ENCODE results near the gene SCAI. TPM values are rescaled to one million over a fixed set of nuclear protein-coding genes. Genes with fewer than 3 reads are reported as not detected.
"Not testable (repeated sequence)": the region's sequence is repeated elsewhere in the genome, so short reads cannot be mapped to it uniquely, and the experiment has no call there.

The SCAI gene
- polyA plus RNA-seq, 1 donor = 6.9 TPM

DNA sequence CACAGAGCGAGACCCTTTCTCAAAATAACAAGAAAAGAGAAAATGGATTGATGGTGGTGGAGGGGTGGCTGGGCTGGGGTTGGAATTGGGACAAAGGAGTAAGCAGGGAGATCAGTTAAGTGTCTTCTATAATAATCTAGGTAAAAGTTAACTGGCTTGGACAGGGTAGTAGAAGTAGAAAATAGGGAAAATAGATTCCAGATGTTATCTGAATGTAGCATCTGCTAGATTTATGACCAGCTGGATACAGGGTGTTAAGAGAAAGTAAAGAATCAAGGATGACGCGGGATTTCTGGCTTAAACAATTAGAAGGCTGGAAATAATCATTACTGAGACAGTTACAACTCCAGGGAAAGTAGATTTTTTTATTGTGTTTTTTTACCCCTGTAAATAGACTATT, 33.3 kb upstream of the SCAI start:
- no peak overlapping the region for H3K27ac ChIP-seq (ENCODE audit: low read length)
- H3K4me3 ChIP-seq (ENCODE audit: low read length) = no peak overlapping the region
- H3K36me3 ChIP-seq (ENCODE audit: control insufficient read depth, insufficient read depth, low read length) = peaks cover 4% of the 10 kb centered on the region
- H3K27me3 ChIP-seq (ENCODE audit: control insufficient read depth, insufficient read depth, low read length) = no peaks in the 10 kb centered on the region
- no peaks in the 10 kb centered on the region for H3K4me1 ChIP-seq (ENCODE audit: control insufficient read depth, insufficient read depth, low read length)
- no CpG with 5 or more reads among the region's 3 CpGs for WGBS (ENCODE audit: insufficient coverage, low lambda C conversion rate)
- no peak for DNase-seq
- H3K9me3 ChIP-seq (ENCODE audit: control insufficient read depth, low read depth, low read length) = no peaks in the 10 kb centered on the region

DNA sequence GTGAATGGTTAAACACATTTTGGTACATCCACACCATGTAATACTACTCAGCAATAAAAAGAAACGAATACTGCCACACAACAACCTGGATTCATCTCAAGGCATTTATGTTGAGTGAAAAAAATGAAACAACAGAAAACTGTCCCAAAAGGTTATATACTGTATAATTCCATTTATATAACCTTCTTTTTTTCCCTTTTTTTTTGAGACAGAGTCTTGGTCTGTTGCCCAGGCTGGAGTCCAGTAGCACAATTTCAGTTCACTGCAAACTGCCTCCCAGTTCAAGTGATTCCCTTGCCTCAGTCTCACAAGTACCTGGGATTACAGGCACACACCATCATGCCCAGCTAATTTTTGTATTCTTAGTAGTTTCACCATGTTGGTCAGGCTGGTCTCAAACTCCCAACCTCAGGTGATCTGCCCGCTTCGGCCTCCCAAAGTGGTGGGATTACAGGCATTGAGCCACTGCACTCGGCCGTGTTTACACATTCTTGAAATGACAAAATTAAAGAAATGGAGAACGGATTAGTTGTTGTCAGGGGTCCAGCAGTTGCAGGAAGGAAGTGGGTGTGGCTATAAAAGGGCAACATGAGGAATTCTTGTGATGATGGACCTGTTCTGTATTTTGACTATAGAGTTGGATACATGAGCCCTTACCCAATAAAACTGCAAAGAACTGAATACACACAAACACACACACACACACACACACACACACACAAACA, 28.9 kb upstream of the SCAI start:
- H3K4me3 ChIP-seq (ENCODE audit: low read length) = no peak overlapping the region
- DNase-seq = no peak
- no peaks in the 10 kb centered on the region for H3K9me3 ChIP-seq (ENCODE audit: control insufficient read depth, low read depth, low read length)
- no peaks in the 10 kb centered on the region for H3K4me1 ChIP-seq (ENCODE audit: control insufficient read depth, insufficient read depth, low read length)
- H3K27me3 ChIP-seq (ENCODE audit: control insufficient read depth, insufficient read depth, low read length) = no peaks in the 10 kb centered on the region
- 80% methylated on average over 2 of the region's 6 CpGs for WGBS (ENCODE audit: insufficient coverage, low lambda C conversion rate)
- H3K36me3 ChIP-seq (ENCODE audit: control insufficient read depth, insufficient read depth, low read length) = peaks cover 17% of the 10 kb centered on the region
- no peak overlapping the region for H3K27ac ChIP-seq (ENCODE audit: low read length)

DNA sequence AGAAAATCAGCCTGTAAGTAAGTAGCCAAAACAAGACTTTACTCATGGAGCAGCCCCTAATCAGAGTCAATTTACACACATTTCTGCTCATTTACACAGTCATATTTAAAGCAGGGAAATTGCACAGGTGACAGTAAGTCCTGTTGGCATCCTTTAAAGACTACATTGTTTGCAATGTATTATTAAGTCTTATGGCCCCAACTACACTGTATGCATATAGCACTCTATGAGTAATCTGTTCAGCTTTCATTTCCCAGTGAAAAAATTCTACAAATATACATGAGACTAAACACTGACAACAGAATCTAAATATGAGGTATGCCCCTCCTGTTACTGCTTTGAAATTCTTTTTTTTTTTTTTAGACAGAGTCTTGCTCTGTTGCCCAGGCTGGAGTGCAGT, 26.6 kb upstream of the SCAI start:
- no peaks in the 10 kb centered on the region for H3K9me3 ChIP-seq (ENCODE audit: control insufficient read depth, low read depth, low read length)
- H3K27me3 ChIP-seq (ENCODE audit: control insufficient read depth, insufficient read depth, low read length) = no peaks in the 10 kb centered on the region
- H3K36me3 ChIP-seq (ENCODE audit: control insufficient read depth, insufficient read depth, low read length) = peaks cover 15% of the 10 kb centered on the region
- no peak overlapping the region for H3K27ac ChIP-seq (ENCODE audit: low read length)
- H3K4me3 ChIP-seq (ENCODE audit: low read length) = no peak overlapping the region
- no peaks in the 10 kb centered on the region for H3K4me1 ChIP-seq (ENCODE audit: control insufficient read depth, insufficient read depth, low read length)
- DNase-seq = no peak

DNA sequence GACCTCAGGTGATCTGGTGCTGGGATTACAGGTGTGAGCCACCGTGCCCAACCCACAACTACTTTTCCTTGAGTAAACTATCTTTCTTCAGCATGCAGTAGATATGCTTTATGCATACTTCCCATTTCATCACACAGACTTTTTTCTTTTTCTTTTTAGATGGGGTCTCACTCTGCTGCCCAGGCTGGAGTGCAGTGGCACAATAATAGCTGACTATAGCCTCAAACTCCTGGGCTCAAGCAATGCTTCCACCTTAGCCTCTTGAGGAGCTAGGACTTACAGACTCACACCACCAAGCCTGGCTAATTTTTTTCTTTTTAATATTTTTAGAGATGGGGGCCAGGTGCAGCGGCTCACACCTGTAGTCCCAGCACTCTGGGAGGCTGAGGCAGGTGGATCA, 23.4 kb upstream of the SCAI start:
- Histone ChIP-seq H3K27ac (ENCODE audit: low read length) (no peak overlapping the region), H3K36me3 (ENCODE audit: control insufficient read depth, insufficient read depth, low read length) (peaks cover 13% of the 10 kb centered on the region), H3K4me1 (ENCODE audit: control insufficient read depth, insufficient read depth, low read length) (no peaks in the 10 kb centered on the region), H3K27me3 (ENCODE audit: control insufficient read depth, insufficient read depth, low read length) (no peaks in the 10 kb centered on the region), H3K9me3 (ENCODE audit: control insufficient read depth, low read depth, low read length) (no peaks in the 10 kb centered on the region), H3K4me3 (ENCODE audit: low read length) (no peak overlapping the region)
- no CpG with 5 or more reads among the region's 2 CpGs for WGBS (ENCODE audit: insufficient coverage, low lambda C conversion rate)
- DNase-seq = no peak

DNA sequence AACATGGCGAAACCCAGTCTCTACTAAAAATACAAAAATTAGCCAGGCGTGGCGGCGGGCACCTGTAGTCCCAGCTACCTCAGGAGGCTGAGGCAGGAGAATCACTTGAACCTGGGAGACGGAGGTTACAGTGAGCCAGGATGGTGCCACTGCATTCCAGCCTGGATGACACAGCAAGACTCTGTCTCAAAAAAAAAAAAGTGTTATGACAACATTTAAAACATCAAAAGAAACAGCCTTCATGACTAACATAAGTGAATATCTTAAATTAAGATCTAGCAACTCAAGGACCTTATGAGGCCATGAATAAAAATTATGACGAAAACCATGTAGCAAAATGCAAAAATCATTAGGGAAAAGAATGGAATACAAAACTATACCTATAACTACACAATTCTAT, 19.6 kb upstream of the SCAI start:
- not testable (repeated sequence) for H3K27ac ChIP-seq (ENCODE audit: low read length); H3K4me3 ChIP-seq (ENCODE audit: low read length); H3K27me3 ChIP-seq (ENCODE audit: control insufficient read depth, insufficient read depth, low read length); H3K9me3 ChIP-seq (ENCODE audit: control insufficient read depth, low read depth, low read length); H3K4me1 ChIP-seq (ENCODE audit: control insufficient read depth, insufficient read depth, low read length); H3K36me3 ChIP-seq (ENCODE audit: control insufficient read depth, insufficient read depth, low read length); DNase-seq
- 100% methylated on average over 1 of the region's 6 CpGs for WGBS (ENCODE audit: insufficient coverage, low lambda C conversion rate)

DNA sequence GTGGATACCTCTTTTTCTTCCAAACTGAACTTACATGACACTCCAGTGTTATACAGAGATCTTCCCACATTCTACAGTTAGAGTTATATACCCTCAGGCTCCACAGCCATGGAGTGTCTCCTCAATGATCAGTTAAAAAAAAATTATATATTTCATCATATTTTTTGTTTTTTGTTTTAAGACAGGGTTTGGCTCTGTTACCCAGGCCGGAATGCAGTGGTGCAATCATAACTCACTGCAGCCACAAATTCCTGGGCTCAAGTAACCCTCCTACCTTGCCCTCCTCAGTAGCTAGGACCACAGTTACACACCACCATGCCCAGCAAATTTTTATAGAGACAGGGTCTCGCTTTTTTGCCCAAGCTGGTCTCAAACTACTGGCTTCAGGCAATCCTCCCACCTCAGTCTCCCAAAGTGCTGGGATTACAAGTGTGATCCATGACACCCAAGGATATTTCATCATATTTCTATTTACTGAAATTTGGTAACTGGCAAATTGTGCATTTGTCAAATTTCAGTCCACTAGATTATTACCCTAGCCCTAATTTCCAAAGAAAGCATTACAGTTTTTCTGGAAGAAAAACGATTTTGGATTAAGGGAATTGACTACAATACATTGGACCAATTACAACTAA, 18.1 kb upstream of the SCAI start:
- no CpG with 5 or more reads among the region's 3 CpGs for WGBS (ENCODE audit: insufficient coverage, low lambda C conversion rate)
- Histone ChIP-seq H3K36me3 (ENCODE audit: control insufficient read depth, insufficient read depth, low read length) (peaks cover 5% of the 10 kb centered on the region), H3K4me1 (ENCODE audit: control insufficient read depth, insufficient read depth, low read length) (no peaks in the 10 kb centered on the region), H3K27ac (ENCODE audit: low read length) (no peak overlapping the region), H3K27me3 (ENCODE audit: control insufficient read depth, insufficient read depth, low read length) (no peaks in the 10 kb centered on the region), H3K4me3 (ENCODE audit: low read length) (no peak overlapping the region), H3K9me3 (ENCODE audit: control insufficient read depth, low read depth, low read length) (no peaks in the 10 kb centered on the region)
- DNase-seq = no peak

DNA sequence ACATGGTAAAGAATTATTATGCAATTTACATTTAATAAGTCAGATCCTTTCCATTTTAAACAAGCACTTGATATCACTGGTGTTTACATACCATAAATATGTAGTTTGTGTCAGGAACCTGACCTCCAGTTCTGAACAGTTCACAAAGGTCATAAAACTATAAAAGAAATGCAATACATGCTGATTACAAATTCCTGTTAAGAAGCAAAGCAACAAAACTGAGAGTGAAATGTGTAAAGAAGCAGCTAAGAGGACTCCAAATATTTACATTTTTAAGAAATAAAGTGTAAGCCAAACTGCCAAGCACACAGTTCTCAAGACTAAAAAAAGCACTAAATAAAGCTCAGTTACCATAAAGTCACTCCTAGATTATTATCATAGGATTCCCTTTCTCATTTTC, 17.4 kb upstream of the SCAI start:
- no peaks in the 10 kb centered on the region for H3K9me3 ChIP-seq (ENCODE audit: control insufficient read depth, low read depth, low read length)
- DNase-seq = peak in 1 of 2 donors; percentile 39
- H3K36me3 ChIP-seq (ENCODE audit: control insufficient read depth, insufficient read depth, low read length) = peaks cover 5% of the 10 kb centered on the region
- H3K4me1 ChIP-seq (ENCODE audit: control insufficient read depth, insufficient read depth, low read length) = no peaks in the 10 kb centered on the region
- H3K4me3 ChIP-seq (ENCODE audit: low read length) = no peak overlapping the region
- H3K27me3 ChIP-seq (ENCODE audit: control insufficient read depth, insufficient read depth, low read length) = no peaks in the 10 kb centered on the region
- H3K27ac ChIP-seq (ENCODE audit: low read length) = no peak overlapping the region

DNA sequence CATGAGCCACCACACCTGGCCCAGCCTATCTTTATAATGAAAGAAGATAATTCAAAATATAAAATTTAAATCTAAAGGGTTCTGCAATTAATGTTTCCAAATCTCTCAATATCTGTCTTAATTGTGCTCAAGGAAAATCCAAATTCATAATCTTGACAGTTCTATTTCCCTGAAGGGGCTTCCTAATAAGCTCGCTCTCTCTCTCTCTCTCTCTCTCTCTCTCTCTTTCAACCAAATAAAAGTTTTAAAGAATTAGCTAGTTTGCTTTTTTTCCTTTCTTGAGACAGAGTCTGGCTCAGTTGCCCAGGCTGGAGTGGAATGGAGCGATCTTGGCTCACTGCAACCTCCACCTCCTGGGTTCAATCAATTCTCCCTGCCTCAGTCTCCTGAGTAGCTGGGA, 13.2 kb upstream of the SCAI start:
- DNase-seq = no peak
- no peaks in the 10 kb centered on the region for H3K9me3 ChIP-seq (ENCODE audit: control insufficient read depth, low read depth, low read length)
- WGBS (ENCODE audit: insufficient coverage, low lambda C conversion rate) = 100% methylated on average over 1 of the region's 2 CpGs
- no peaks in the 10 kb centered on the region for H3K4me1 ChIP-seq (ENCODE audit: control insufficient read depth, insufficient read depth, low read length)
- H3K27ac ChIP-seq (ENCODE audit: low read length) = no peak overlapping the region
- no peaks in the 10 kb centered on the region for H3K27me3 ChIP-seq (ENCODE audit: control insufficient read depth, insufficient read depth, low read length)
- no peak overlapping the region for H3K4me3 ChIP-seq (ENCODE audit: low read length)
- H3K36me3 ChIP-seq (ENCODE audit: control insufficient read depth, insufficient read depth, low read length) = peaks cover 32% of the 10 kb centered on the region

DNA sequence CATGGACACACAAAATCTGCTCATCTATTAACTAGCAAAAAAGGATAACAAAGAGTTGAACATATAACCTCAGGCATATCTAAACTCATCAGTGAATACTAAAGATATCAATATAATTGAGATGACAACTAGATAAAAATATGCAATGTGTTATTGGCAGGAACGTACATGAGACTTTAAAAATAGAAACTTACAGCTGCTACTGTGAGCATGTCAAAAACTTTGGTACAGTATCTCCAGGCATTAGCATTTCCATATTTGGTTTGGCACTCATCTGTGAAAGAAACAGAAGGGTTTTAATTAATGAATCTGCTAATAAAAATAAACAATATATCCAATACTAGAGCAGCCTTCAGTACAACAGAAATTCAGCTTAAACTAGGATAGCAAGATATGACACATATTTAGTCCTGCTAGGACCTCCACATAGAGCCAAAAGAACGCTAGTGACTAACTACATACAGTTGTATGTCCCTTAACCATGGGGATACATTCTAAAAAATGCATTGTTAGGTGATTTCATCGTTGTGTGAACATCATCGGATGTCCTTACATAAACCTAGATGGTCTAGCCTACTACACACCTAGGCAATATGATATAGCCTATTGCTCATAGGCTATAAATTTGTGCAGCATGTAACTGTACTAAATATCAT, 10.5 kb upstream of the SCAI start:
- Histone ChIP-seq H3K9me3 (ENCODE audit: control insufficient read depth, low read depth, low read length) (no peaks in the 10 kb centered on the region), H3K36me3 (ENCODE audit: control insufficient read depth, insufficient read depth, low read length) (peaks cover 52% of the 10 kb centered on the region), H3K27me3 (ENCODE audit: control insufficient read depth, insufficient read depth, low read length) (no peaks in the 10 kb centered on the region), H3K4me1 (ENCODE audit: control insufficient read depth, insufficient read depth, low read length) (peaks cover 3% of the 10 kb centered on the region), H3K4me3 (ENCODE audit: low read length) (no peak overlapping the region), H3K27ac (ENCODE audit: low read length) (no peak overlapping the region)
- no CpG with 5 or more reads among the region's 4 CpGs for WGBS (ENCODE audit: insufficient coverage, low lambda C conversion rate)
- no peak for DNase-seq

DNA sequence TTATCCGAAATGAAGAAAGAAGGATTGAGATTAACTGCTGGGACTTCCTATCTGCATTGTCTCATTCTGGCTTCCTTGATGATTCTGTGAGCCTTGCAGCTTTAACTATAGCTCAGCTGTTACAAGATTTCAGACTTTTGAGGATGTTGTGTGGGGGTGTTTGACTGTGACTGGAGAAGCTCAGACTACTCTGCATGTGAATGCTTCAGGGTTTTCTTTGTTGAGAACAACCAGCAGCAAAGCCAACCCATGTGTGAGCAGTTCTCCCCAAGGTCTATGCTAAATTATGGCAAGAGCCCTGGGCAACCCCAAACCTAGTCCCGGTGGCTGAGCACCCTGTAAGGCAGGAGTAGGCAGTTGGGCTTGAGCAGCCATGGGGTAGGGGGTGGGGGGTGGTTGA, 8.4 kb upstream of the SCAI start:
- Histone ChIP-seq H3K9me3 (ENCODE audit: control insufficient read depth, low read depth, low read length) (no peaks in the 10 kb centered on the region), H3K27ac (ENCODE audit: low read length) (no peak overlapping the region), H3K4me1 (ENCODE audit: control insufficient read depth, insufficient read depth, low read length) (peaks cover 3% of the 10 kb centered on the region), H3K27me3 (ENCODE audit: control insufficient read depth, insufficient read depth, low read length) (no peaks in the 10 kb centered on the region), H3K4me3 (ENCODE audit: low read length) (no peak overlapping the region), H3K36me3 (ENCODE audit: control insufficient read depth, insufficient read depth, low read length) (peaks cover 47% of the 10 kb centered on the region)
- WGBS (ENCODE audit: insufficient coverage, low lambda C conversion rate) = no CpG with 5 or more reads among the region's 2 CpGs
- no peak for DNase-seq
